Suprapubic skin (tissue), 4 donors: ENCODE results near the gene POP5. TPM values are rescaled to one million over a fixed set of nuclear protein-coding genes. Genes with fewer than 3 reads are reported as not detected.

Experiments used
- DNase-seq, 2 donors: peaks; one replicate each; pipeline ENCODE4 v3.0.0-alpha.2; 2019; ENCODE audit warnings: low spot score in 2 of 2
- H3K27ac ChIP-seq: fragments of 200-600 bp; sonication (generic); one replicate; pipeline ENCODE4 v1.5.1; 2019
- H3K27me3 ChIP-seq: fragments of 200-600 bp; sonication (generic); one replicate; pipeline ENCODE4 v1.5.1; 2019
- H3K36me3 ChIP-seq: fragments of 200-600 bp; sonication (generic); one replicate; pipeline ENCODE4 v1.5.1; 2019
- H3K4me1 ChIP-seq: fragments of 200-600 bp; sonication (generic); one replicate; pipeline ENCODE4 v1.5.1; 2019
- H3K4me3 ChIP-seq: fragments of 200-600 bp; sonication (generic); one replicate; pipeline ENCODE4 v1.5.1; 2019; ENCODE audit warnings: mild to moderate bottlenecking
- H3K9me3 ChIP-seq: fragments of 200-600 bp; sonication (generic); one replicate; pipeline ENCODE4 v1.5.1; 2019
- CTCF ChIP-seq, 2 donors: fragments of 200-600 bp in 1 of 2; fragments of 450-650 bp in 1 of 2; sonication (generic) in 1 of 2; IDR thresholded peaks; one replicate each; pipeline ENCODE4 v1.5.1; 2016 to 2019; ENCODE audit warnings: antibody characterized with exemption in 2 of 2, mild to moderate bottlenecking in 1 of 2, moderate library complexity in 1 of 2
- EP300 ChIP-seq: sonication (generic); formaldehyde crosslinking; IDR thresholded peaks from one replicate; pipeline ENCODE4 v1.6.1; 2017; ENCODE audit warnings: antibody characterized with exemption
- POLR2A ChIP-seq, 2 donors: fragments of 450-650 bp; IDR thresholded peaks; one replicate each; pipeline ENCODE4 v1.6.1; 2017; ENCODE audit warnings: antibody characterized with exemption in 2 of 2, mild to moderate bottlenecking in 2 of 2, moderate library complexity in 2 of 2
- POLR2AphosphoS5 ChIP-seq, 3 donors: sonication (generic); formaldehyde crosslinking; IDR thresholded peaks; one replicate each; pipeline ENCODE4 v1.6.1; 2017; ENCODE audit warnings: antibody characterized with exemption in 3 of 3
- whole genome bisulfite sequencing: methylation state at CpG from one replicate; pipeline ENCODE4 v1.1.5; 2018; 5-methylcytosine and 5-hydroxymethylcytosine counted together
- total RNA-seq, 4 donors: library from RNA; depleted of rRNA; stranded (reverse); fragments of >200 nt; gene quantifications; one replicate each; pipeline ENCODE4 v1.1.0, GENCODE V29; 2016

Gene POP5
- total RNA-seq, 4 donors from 2014 or later = 27.6 to 38.5 (median 32.4) TPM

DNA sequence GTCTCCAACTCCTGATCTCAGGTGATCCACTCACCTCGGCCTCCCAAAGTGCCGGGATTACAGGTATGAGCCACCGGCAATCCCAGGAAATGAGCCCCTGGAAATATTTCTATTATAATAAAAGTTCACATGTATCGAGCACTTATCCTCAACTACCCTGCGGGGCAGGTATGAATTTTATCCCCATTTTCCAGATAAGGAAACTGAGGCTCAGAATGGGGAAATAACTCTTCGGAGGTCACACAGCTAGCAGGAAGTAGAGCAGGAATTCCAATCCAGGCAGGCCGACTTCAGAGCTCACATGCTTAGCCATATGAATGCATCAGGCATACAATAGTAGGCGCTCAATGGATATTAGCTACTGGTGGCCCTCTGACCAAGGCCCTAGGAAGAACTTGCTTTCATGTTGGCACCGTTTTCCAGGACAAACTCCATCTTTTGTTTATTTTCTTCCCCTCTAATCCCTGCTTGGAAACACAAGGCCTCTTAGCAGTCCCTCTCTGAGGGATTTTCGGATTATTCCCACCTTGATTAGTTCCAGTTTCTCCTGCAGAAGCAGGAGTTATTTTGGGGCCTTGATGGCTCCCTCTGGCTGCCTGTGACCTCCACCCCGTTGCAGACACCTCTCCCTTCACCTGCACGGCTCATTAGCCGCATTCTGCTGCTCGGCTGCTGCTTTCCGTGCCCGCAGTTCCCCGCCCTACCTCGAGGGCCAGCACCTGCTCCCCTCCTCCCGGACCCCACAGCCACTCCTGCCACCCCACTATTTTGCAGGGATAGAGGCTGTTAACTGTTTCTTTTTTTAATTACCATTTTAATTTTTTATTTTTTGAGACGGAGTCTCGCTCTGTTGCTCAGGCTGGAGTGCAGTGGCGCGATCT, 18.7 kb upstream of the POP5 start:
- Histone ChIP-seq H3K27me3 (peaks cover 5% of the 10 kb centered on the region), H3K9me3 (no peaks in the 10 kb centered on the region), H3K4me3 (no peak overlapping the region), H3K4me1 (peaks cover 7% of the 10 kb centered on the region), H3K27ac (no peak overlapping the region), H3K36me3 (no peaks in the 10 kb centered on the region)
- DNase-seq = no peak
- TF ChIP-seq CTCF (IDR thresholded peaks at IDR 0.05) (no peak), POLR2AphosphoS5 (IDR thresholded peaks at IDR 0.05) (no peak), EP300 (no peak), POLR2A (IDR thresholded peaks at IDR 0.05) (no peak)
- 68% methylated on average over 23 of the region's 23 CpGs for WGBS

DNA sequence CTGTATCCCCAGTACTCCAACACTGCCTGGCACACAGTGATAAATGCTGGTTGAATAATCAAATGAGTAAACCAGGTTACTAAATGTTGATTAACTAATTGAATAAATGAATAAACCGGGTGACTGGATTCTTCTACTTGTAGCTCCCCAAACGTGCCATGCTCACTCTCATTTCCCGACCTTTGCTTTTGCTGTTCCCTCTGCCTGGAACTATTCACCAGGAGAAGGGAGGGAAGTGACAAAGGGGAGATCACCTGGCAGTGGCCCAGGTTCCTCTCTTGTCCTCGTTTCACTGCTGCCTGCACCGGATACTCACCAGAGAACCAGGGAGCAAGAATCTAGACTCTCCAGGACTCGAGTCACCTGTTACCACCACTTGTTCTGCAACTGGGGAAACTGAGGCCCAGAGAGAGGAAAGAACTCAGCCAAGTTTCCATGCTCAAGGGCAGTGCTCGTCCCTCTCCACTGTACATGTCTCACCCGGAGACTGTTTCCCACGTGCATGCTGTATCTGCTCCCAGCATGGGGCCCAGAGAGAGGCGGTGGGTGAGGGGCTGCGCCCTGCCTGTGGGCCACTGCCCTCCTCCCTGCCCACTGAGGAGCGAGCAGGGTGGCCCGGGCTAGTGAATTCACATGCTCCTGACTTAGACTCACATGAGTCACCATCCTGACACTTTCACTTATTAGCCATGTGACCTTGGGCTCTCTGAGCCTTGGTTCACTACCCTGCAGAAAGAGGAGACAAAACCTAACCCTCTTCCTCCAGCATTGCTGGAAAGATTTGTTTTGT, 17.7 kb upstream of the POP5 start:
- Histone ChIP-seq H3K4me1 (peaks cover 7% of the 10 kb centered on the region), H3K27me3 (peaks cover 5% of the 10 kb centered on the region), H3K27ac (no peak overlapping the region), H3K4me3 (no peak overlapping the region), H3K36me3 (no peaks in the 10 kb centered on the region), H3K9me3 (no peaks in the 10 kb centered on the region)
- no peak for DNase-seq
- 43% methylated on average over 13 of the region's 13 CpGs for WGBS
- TF ChIP-seq POLR2AphosphoS5 (IDR thresholded peaks at IDR 0.05) = no peak
- no peak for TF ChIP-seq POLR2A (IDR thresholded peaks at IDR 0.05)
- TF ChIP-seq CTCF (IDR thresholded peaks at IDR 0.05) = no peak
- TF ChIP-seq EP300 = no peak

- DNase-seq = no peak
- TF ChIP-seq POLR2A (IDR thresholded peaks at IDR 0.05) (no peak), EP300 (no peak), POLR2AphosphoS5 (IDR thresholded peaks at IDR 0.05) (no peak), CTCF (IDR thresholded peaks at IDR 0.05) (no peak)
Measured at GRCh38 chr12:120597861-120598260, 16.7 kb upstream of the POP5 start.

DNA sequence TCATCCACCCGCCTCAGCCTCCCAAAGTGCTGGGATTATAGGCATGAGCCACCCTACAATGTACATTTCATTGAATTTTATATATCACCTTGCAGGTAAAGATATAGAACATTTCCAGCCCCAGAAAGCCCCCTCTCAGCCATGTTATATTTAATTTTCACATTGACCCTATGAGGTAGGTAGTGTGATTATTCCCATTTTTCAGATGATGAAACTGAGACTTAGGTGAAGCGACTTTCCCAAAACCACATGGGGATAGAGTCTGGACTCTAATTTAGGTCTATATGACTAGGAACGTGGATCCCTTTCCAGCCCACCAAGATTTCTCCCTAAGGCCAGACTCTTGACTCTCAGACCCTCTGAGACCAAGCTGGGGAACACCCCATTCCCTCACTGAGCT, 15.7 kb upstream of the POP5 start:
- TF ChIP-seq EP300 = no peak
- Histone ChIP-seq H3K36me3 (no peaks in the 10 kb centered on the region), H3K27me3 (peaks cover 5% of the 10 kb centered on the region), H3K9me3 (no peaks in the 10 kb centered on the region), H3K4me1 (peaks cover 7% of the 10 kb centered on the region), H3K4me3 (no peak overlapping the region), H3K27ac (no peak overlapping the region)
- WGBS = 92% methylated on average over 3 of the region's 3 CpGs
- no peak for DNase-seq

More at GRCh38 chr12:120597861-120598260, 16.7 kb upstream of the POP5 start:
- H3K27ac ChIP-seq = no peak overlapping the region
- H3K4me1 ChIP-seq = peaks cover 7% of the 10 kb centered on the region
- peaks cover 5% of the 10 kb centered on the region for H3K27me3 ChIP-seq
- WGBS = 70% methylated on average over 3 of the region's 3 CpGs
- H3K9me3 ChIP-seq = no peaks in the 10 kb centered on the region
- no peak overlapping the region for H3K4me3 ChIP-seq
- no peaks in the 10 kb centered on the region for H3K36me3 ChIP-seq

DNA sequence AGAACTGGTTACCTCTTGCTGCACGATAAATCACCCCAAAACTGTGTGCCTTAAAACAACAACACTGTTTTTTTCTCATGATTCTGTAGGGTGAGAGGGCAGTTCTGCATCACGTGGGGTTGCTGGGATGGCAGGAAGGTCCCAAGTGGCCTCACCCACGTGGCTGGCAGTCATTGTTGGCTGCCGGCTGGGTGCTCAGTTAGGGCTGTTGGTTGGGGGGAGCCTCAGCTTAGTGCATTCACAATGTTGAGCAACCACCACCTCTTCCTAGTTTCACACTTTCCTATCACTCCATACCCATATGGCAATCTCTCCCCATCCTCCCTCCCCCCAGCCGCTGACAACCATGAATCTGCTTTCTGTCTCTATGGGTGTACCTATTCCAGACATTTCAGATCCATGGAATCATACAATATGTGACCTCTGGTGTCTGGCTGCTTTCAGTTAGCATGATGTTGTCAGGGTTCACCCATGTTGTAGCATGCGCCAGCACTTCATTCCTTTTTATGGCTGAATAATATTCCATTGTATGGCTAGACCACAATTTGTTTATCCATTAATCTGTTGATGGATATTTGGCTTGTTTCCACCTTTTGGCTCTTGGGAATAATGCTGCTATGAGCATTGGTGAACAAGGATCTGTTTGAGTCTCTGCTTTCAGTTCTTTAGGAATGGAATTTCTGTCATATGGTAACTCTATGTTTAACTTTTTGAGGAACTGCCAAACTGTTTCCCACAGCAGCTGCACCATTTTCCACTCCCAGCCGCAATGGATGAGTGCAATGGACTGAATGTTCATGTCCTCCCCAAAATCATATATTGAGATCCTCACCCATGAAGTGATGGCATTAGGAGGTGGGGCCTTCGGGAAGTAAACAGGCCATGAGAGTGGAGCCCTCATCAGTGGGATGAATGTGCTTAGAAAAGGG, 11.2 kb upstream of the POP5 start:
- no peaks in the 10 kb centered on the region for H3K4me1 ChIP-seq
- no peak for DNase-seq
- H3K27ac ChIP-seq = no peak overlapping the region
- H3K27me3 ChIP-seq = peaks cover 2% of the 10 kb centered on the region
- 71% methylated on average over 8 of the region's 8 CpGs for WGBS
- TF ChIP-seq POLR2AphosphoS5 (IDR thresholded peaks at IDR 0.05) (no peak), CTCF (IDR thresholded peaks at IDR 0.05) (no peak), EP300 (no peak), POLR2A (IDR thresholded peaks at IDR 0.05) (no peak)
- no peak overlapping the region for H3K4me3 ChIP-seq
- no peaks in the 10 kb centered on the region for H3K9me3 ChIP-seq
- H3K36me3 ChIP-seq = no peaks in the 10 kb centered on the region
